ENCODE data around the gene SBNO2.

Gene SBNO2

DNA sequence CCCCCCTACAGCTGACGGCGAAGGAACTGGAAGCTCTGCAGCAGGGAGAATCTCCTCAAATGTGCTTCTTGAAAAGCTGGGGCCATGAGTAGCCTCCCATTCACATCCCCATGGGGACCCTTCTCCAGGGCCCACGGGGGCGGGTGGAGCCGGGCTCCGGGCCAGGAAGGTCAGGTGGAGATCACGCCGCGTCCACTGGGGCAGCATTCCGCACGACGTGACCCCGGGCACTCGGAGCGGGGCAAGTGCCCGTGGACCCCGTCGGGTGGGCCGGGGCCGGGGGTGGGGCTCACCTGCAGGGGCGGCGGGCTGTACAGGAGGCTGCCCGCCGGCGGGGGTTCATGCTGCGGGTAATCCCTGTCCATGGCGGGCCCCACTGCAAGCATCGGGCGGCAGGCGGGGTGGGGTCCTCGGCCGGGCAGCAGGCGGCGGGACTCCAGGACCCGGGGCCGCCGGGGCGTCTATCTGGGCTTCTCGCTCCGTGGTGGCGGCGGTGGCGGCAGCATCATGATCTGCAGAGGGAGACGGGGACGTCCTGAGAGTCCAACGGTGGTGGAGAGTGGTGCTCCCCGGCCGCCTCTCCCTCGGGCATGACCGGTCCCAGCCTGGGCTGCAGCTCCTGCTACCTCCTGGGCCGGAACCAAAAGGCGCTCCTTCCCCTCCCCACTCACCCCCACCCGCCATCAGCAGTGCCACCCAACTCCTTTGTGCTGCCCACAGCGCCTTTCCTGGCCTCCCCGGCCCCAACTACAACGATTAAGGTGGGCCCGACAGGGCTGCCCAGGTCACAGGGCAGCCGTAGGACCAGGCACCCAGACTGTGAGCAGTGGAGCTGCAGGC, 20.0 kb downstream of the SBNO2 start:
- no peak for DNase-seq

DNA sequence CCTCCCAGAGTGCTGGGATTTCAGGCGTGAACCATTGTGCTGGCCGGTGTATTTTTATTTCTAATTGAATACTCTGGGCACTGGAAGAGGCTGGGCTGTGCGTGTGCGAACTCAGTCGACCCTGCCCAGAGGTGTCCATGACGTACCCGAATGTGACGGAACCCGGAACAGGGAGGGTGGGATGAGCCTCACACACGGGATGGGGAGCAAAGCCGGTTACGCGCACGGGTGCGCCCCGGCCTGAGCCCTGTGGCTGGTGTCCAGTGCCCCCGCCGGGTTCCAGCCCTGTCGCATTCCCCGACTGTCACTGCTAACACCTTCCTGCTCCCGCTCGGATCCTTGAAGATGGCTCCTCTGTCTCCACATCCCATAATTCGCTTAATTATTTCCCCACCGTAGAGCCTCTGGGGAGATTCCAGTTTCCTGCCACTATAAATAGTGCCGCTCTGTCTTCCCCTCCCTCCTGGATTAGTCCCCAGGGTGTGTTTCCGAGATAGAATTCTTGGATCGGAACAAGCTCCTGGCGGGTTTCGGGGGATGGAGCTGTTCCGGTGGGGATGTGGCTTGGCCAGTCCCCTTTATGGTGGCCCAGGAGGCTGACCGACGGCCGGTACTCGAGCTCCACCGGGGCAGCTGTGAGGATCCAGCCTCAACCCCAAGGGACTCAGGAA, 22.0 kb downstream of the SBNO2 start:
- no peak for DNase-seq

DNA sequence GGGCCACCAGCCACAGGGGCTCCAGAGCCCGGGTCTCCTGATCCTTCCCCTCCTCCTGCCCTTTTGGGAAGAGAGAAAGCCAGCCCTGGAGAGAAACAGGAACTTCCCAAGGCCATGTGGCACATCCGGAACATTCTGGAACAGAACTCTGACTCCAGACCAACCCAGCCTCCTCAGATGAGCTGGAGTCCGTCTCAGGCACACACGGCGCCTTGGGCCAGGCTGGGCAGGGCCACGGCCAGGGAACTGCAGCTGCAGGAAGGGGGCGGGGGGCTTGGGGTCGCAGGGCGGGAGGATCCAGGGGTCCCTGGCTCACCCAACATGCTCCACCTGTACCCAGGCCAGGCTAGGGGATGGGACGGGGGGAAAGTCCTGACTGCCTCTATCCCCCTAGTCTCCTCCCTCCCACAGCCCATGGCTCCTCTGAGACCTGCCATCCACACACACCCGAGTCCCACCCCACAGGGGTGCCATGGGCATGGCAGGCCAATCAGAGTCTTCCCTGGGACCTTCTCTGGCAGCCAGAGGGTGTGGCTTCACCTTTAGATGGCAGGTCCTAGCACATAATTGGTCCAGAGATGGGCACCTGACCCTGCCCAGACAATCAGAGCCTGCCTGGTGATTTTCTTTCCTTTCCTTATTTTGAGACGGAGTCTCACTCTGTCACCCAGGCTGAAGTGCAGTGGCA, 22.9 kb downstream of the SBNO2 start:
- DNase-seq, result no peak

DNA sequence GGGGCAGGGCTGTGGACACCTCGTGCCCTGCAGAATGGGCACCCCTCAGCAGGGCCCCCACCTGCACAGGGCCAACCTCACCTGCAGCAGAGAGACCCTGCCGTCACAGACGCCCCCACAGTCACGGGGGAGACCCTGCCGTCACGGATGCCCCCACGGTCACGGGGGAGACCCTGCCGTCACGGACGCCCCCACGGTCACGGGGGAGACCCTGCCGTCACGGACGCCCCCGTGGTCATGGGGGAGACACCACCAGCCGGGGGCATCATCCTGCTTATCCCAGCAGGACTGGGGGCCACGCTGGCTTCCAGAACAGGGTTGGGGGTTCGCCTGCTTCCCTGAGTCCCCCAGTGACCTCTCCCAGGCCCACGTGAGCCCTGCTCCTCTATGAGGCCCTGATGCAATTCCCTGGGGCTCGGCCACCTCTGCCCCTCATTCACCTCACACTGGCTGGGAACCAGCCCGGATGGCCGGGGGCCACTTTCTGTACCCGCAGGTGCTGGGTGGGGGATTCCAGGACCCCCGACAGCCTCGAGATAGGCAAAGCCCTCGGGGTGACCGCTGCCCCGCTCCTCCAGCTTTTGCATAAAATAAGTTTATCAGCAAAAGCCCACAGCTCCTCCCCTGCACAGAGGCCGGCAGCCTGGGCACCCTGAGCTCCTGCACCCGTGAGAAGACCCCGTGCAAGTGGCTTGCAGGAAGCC, 23.6 kb downstream of the SBNO2 start:
- DNase-seq, result no peak

DNA sequence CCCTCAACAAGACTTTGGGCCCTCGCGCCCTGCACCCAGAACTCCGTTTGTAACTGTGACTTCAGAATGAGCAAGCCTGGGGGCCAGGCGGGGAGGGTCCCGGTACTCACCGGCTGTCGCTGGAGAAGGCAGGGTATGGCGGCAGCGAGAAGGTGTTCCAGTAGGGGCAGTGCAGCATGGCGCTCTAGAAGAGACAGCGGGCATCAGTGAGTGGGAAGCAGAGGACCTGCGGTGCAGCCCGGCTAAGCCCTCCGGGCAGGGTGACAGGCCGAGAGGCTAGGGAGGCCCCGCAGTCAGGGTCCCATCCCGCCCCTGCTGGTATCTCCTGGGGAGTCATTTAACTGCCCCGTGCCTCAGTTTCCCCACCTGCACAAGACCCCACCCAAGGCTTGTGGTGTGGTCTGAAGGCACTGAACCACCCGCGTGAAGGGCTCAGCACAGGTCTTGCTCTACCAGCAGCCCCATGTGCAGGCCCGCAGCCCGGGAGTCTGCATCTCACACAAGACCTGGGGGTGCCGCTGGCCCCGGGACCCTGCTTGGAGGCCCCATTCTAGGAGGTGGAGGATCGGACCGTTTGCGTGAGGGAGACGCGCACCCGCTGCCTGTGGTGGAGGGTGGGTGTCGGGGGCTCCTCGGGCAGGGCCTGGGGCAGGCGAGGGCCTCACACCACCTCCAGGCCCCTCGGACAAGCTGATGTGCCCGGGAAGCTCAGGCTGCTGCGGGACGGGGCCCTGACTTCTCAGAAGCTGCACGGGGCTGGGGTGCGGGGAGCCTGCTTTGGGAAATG, 24.6 kb downstream of the SBNO2 start:
- no peak for DNase-seq

DNA sequence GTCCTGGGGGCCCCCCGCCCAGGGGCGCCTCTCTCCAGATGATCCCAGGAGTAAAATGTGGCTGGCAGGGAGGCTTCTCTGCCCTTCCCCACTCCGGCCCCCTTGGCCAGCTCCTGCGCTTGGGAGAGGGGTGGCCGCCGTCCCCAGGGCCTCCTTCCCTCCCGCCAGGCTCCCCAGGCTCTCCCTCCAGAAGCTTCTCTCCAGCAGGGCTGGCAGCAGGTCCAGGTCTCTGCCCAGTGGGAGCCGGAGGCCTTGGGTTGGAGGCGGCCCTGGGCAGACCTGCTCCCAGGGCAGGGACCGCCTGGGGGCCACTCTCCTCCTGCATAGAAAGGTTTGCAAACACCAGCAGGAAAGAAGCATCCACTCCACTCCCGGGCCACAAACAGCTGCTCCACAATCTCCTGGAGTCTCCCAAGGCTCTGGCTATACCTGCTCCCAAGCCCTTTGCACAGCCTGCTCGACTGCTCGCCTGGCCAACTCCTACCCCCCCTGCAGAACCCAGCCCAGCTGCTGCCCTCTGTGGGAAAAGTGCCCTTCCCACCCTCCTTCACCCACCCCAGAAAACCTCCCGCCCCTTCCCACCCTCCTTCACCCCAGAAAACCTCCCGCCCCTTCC, 26.0 kb downstream of the SBNO2 start:
- no peak for DNase-seq

DNA sequence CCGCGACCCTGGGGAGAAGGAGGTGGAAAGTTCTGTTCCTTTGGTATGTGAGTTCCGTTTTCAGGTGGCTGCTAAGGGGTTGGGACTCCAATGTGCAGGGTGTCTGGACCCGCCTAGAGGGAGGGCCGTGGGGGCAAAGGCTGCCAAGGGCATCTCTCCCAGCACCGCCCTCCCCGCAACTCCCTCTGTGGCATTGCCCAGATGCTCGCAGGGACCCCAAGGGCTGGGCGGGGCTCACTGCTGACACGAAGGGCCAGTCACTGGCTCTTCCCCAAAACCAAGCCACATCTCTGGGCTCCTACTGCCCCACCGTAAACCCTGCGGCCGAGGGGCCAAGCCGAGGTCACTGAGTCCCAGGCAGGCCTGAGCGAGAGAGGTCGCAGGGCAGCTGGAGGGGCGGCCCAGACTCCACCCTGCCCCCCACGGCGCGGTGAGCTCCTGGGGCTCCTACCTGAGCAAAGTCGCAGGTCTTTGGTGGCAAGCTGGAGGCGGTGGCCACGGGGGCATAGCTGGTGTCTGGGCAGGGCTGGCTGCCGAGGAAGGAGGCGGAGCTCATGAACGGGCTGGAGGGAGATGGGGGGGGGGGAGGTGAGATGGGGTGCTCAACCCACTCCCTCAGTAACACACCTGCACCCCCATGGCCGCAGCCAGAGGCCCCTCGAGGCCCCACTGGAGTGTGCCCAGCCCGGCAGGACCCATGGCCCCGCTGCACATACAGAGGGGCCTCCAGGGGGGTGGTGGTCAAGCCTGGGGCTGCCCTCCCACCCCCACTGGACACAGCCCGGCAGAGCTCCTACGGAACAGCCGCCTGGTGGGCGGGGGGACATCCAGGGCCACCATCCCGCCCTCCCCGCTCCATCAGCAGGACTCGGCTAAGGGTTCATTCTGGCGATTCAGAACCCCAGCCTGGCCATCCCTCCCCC, 26.9 kb downstream of the SBNO2 start:
- no peak for DNase-seq

DNA sequence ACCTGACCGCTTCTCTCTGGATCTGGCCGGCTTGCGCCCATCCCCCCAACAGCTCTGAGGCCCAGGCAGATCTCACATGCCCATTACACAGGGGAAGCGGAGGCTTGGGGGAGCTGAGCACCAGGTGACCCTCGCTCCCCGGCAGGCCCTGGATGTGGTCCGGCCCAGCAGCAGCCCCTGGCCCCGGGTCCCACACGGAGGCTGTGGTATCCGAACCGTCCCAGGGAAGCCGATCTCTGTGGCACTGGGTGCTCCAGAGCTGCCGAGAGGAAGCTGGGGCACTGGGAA, 27.7 kb downstream of the SBNO2 start:
- DNase-seq, result no peak

DNA sequence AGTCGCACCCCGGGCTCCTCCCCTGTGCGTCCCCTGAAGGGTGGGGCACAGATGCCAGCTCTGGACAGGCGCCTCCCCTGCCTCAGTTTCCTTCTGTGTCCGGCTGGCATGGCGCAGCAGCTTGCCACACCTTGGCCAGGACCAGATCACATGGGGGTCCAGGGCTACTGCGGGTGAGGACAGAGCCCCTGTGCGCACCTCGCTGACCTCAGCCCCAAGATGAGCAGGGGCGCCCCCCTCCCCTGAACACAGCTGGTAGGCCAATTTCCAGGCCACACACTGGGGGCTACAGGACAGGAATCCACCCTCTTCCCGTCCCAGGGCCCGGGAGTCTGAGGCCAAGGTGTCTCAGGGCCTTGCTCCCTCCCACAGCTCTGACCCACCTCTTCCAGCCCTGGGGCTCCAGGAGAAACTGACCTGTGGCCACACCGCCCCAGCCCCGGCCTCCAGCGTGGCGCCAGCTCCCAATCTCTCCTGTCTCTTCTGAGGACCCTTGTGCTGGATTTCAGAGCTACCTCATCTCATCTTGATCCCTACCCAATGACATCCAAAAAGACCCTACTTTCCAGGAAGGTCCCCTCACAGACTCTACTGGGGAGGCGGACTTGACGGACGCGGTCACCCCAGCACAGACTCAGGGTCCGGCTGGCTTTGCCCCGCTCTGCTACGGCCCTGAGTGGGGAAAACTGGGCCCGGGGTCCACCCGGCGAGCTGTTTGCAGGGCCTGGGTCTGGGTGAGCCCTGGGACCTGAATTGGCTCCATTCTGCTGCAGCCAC, 28.2 kb downstream of the SBNO2 start:
- DNase-seq, result no peak

DNA sequence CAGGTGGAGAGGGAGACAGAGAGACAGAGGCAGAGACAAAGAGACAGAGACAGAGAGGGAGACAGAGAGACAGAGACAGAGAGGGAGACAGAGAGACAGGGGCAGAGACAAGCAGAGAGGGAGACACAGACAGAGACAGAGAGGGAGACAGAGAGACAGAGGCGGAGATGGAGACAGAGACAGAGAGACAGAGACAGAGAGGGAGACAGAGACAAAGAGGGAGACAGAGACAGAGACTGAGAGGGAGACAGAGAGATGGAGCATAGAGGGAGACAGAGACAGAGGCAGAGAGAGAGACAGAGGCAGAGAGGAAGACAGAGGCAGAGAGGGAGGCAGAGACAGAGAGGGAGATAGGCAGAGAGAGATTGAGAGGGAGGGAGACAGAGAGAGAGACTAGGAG, 29.3 kb downstream of the SBNO2 start:
- no peak for DNase-seq

DNA sequence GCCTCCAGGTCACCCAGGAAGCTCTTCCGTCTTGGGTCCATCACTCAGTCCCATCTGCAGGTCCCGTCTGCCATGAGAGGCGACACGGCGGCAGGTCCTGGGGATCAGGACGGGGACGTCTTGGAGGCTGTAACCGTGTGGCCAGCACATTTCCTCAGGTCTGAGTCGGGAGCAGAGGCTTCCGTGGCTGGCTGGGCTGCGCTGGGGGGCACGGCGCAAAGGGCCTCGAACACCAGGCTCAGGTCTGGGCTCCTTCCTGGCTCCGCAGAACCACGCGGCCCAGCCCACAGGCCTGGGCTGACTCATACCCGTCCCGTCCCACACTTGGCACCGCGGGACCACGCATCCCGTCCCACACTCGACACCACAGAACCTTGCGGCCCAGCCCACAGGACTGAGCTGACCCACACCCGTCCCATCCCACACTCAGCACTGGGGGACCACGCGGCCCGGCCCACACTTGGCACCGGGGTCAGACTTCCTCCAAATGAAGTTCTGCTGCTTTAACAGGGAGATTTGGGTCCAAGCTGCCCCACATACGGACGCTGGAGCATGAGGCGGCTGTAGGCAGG, 30.2 kb downstream of the SBNO2 start:
- no peak for DNase-seq

DNA sequence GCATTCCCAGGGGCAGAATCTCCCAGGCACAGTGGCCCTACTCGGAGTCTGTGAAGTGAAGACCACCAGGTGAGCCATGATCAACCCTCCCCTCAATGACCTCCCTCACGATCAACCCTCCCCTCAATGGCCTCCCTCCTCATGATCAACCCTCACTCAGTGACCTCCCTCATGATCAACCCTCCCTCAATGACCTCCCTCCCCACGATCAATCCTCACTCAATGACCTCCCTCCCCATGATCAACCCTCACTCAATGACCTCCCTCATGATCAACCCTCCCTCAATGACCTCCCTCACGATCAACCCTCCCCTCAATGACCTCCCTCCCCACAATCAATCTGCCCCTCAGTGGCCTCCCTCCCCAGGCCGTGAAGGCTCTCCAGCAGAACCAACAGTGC, 32.1 kb downstream of the SBNO2 start:
- no peak for DNase-seq

DNA sequence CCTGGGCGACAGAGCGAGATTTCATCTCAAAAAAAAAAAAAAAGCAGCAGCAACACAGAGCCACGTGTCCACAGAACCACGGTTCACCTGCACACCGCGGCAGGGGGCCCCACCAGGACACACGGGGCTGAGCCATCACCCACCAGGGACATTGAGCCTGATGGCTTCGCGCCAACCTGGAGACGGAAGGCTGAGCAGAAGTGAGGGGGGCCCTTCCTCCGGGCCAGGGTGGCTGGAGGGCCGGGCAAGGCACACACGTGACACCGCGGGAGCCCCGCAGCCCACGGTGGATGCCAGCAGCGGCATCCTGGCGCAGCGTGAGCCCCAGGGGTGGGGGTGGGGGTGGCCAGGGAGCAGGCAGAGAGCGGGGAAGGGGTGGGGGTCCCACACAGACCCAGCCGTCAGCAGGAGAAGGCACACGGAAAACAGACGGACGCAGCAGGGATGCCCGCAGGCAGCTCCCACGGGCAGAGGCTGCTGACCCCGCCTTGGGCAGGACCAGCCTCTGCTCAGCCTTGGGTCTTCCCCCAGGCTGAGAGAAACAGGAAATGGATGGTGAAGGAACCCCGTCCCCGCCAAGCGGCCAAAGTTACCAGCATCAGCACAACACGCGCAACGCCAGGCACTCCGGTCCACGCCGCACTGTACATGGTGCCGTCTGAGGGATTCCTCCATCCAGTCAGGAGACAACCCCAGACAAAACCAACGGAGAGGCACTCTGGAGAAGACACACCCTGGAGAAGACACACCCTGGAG, 33.6 kb downstream of the SBNO2 start:
- no peak for DNase-seq

DNA sequence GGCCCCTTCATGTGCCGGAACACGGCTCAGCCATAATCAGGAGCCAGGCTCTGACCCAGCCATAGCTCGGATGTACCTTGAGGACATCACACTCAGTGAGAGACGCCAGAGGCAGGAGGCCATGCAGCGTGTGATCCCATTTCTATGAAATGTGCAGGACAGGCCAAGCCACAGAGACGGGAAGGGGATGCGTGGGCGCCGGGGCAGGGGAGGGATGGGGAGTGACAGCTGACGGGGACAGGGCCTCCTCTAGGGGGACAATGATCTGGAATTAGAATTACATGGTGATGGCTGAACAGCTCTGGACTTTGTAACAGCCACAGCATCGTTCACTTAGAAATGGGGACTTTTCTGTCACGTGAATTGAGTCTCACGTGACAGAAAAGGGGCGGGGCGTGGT, 34.9 kb downstream of the SBNO2 start:
- DNase-seq, result no peak

DNA sequence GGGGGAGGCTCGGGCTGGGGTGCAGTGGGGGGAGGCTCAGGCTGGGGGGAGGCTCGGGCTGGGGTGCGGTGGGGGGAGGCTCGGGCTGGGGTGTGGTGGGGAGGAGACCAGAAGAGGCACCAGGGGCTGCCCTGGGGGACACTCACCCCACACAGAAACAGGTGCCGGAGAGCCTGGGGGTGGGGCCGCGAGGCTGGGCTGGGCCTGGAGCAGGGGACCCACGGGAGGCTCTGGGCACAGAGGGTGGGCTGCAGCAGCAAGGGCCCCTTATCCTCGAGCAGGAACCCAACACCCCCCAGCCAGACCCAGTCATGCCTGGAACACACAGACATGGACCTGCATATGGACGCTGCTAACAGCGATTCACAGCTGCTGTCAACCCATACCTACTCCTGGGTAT, 35.9 kb downstream of the SBNO2 start:
- no peak for DNase-seq

DNA sequence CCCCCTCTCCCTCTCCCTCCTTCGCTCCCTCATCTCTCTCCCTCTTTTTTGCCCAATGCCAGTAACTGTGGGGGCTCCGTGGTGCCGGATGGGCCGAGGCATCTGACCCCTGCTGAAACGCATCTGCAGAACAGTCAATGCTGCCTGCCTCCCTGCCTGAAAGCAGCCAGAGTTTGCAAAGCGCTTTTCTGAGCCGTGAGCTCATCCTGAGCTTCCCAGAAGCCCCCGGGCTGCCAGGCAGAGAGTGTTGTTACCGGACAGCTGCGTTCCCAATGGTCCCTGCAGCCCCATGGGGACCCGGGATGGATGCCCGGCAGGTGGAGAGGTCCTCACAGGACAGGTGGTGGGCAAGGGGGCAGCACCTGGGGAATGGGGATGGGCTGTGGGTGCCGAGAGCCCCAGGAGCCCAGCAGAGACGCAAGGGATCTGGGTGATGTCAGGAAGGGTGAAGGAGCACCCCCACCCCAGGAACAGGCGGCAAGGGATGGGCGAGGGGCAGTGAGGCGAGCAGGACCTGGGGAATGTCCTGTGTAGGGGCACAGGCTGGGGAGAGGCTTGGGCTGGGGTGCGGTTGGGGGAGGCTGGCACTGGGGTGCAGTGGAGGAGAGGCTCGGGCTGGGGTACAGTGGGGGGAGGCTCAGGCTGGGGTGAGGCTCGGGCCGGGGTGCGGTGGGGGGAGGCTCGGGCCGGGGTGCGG, 37.3 kb downstream of the SBNO2 start:
- no peak for DNase-seq

DNA sequence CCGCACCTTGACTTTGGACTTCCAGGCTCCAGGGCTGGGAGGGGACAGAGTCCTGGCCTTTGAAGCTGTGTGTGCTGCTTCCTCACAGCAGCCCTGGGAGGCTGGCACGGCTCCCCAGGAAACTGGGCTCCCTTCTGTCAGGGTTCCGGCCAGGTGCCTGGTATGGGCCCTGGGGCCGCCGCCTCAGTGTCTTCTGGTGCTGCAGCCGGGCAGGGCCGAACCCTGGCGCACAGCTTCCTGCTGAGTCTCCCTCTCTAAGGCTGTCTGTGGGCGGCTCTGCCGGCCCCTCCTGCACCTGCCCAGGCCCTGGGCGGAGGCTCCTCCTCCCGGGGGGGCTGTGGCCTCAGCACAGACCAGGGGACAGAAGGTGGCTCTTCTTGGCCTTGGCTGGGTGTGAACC, 37.9 kb downstream of the SBNO2 start:
- no peak for DNase-seq

DNA sequence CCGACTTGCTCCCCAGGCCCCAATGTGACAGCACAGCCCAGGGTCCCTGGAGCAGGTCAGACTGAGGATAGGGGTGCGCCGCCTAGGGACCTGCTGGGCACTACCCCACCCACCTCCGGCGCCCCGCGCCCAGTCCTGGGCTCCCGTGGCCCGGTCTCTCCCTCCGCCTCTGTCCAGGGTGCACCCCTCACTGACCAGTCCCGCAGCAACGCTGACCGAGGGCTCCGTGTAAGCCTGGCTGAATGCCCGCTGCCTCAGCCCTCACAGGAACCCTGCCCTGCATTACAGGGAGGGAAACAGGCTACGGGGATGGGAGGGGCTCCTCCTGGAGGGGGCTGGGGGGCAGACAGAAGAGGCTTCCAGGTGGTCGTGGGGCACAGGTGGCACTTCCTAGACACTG, 38.6 kb downstream of the SBNO2 start:
- DNase-seq, result no peak

DNA sequence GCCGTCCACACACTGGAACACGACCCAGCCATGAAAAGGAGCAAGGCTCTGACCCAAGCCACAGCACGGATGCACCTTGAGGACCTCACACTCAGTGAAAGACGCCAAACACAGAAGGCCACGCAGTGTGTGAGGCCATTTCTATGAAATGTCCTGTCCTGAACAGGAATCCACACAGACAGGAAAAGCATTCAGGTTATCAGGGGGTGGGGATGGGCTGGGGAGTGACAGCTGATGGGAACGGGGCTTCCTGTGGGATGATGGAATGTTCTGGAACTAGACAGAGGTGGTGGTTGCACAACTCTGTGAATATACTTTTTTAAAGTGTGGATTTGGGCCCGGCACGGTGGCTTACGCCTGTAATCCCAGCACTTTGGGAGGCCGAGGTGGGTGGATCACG, 39.6 kb downstream of the SBNO2 start:
- DNase-seq, result no peak
